ENCODE results near the gene LAMC2.

GRCh38 chr1:183214021-183214970 lies 28.2 kb downstream of the LAMC2 start:
- TF ChIP-seq POLR2AphosphoS5 (IDR thresholded peaks at IDR 0.05) (no peak), POLR2A (IDR thresholded peaks at IDR 0.05) (no peak), CTCF (IDR thresholded peaks at IDR 0.05) (no peak), EP300 (IDR thresholded peaks at IDR 0.05) (no peak)
